Neural cell (in vitro differentiated cells): ENCODE measurements around the gene SLC2A4RG.

Experiments
- CTCF ChIP-seq: fragments of 450-650 bp; IDR thresholded peaks from 2 replicates; pipeline ENCODE4 v1.5.1; 2014; ENCODE audit warnings: antibody characterized with exemption, mild to moderate bottlenecking, moderate library complexity; ENCODE audit not compliant: poor library complexity, severe bottlenecking
- EP300 ChIP-seq: fragments of 450-650 bp; conservative IDR thresholded peaks from 2 replicates; pipeline ENCODE4 v1.6.1; 2014; ENCODE audit warnings: antibody characterized with exemption, mild to moderate bottlenecking, moderate library complexity; ENCODE audit not compliant: poor library complexity, severe bottlenecking
- EZH2 ChIP-seq: fragments of 200-600, 300-800 bp; shearing (Covaris generic), sonication (generic); IDR thresholded peaks from 2 replicates; pipeline ENCODE4 v1.6.1; 2014; ENCODE audit warnings: antibody characterized with exemption, low read length, borderline replicate concordance, mild to moderate bottlenecking; ENCODE audit not compliant: insufficient read depth, poor library complexity, severe bottlenecking
- POLR2AphosphoS5 ChIP-seq: IDR thresholded peaks from 2 replicates; pipeline ENCODE4 v1.6.1; 2012
- RAD21 ChIP-seq: fragments of 450-650 bp; conservative IDR thresholded peaks from 2 replicates; pipeline ENCODE4 v1.6.1; 2014; ENCODE audit warnings: antibody characterized with exemption, mild to moderate bottlenecking, moderate library complexity
- REST ChIP-seq: IDR thresholded peaks from 2 replicates; pipeline ENCODE4 v1.6.1; 2012; ENCODE audit warnings: borderline replicate concordance
- SMC3 ChIP-seq: fragments of 450-650 bp; conservative IDR thresholded peaks from 2 replicates; pipeline ENCODE4 v1.6.1; 2014; ENCODE audit warnings: antibody characterized with exemption, mild to moderate bottlenecking, moderate library complexity; ENCODE audit not compliant: poor library complexity

- no peak for TF ChIP-seq EP300
- no peak for TF ChIP-seq RAD21
- TF ChIP-seq POLR2AphosphoS5: no peak
- no peak for TF ChIP-seq CTCF
- TF ChIP-seq SMC3: no peak
- TF ChIP-seq EZH2: no peak
- no peak for TF ChIP-seq REST
Measured at GRCh38 chr20:63773571-63774241, 34.1 kb downstream of the SLC2A4RG start.
